Stimulated activated memory B cell treated with anti-CD40 and anti-IgM and Interleukin-4, amounts not matched to agents 10 μg/mL and 1 μg/mL and 100 μg/mL, for 72 hours (primary cell): ENCODE data around the gene SMYD2.

Source experiments
- ATAC-seq: fragments of 150-1000 bp; cut with Tn5 transposase; 2 replicates; pipeline ENCODE4 v1.10.0; 2021
- H3K27ac Mint-ChIP-seq: one replicate; pipeline ENCODE4 v1.8.0; 2022; ENCODE audit warnings: mild to moderate bottlenecking, mixed read lengths
- H3K27me3 Mint-ChIP-seq: one replicate; pipeline ENCODE4 v1.8.0; 2022; ENCODE audit warnings: mixed read lengths
- H3K36me3 Mint-ChIP-seq: one replicate; pipeline ENCODE4 v1.8.0; 2022; ENCODE audit warnings: mixed read lengths
- H3K4me1 Mint-ChIP-seq: one replicate; pipeline ENCODE4 v1.8.0; 2022; ENCODE audit warnings: mixed read lengths
- H3K4me3 Mint-ChIP-seq: one replicate; pipeline ENCODE4 v1.8.0; 2022; ENCODE audit warnings: mild to moderate bottlenecking, moderate library complexity, mixed read lengths
- H3K9me3 Mint-ChIP-seq: one replicate; pipeline ENCODE4 v1.8.0; 2022; ENCODE audit warnings: mixed read lengths

Gene SMYD2, protein sequence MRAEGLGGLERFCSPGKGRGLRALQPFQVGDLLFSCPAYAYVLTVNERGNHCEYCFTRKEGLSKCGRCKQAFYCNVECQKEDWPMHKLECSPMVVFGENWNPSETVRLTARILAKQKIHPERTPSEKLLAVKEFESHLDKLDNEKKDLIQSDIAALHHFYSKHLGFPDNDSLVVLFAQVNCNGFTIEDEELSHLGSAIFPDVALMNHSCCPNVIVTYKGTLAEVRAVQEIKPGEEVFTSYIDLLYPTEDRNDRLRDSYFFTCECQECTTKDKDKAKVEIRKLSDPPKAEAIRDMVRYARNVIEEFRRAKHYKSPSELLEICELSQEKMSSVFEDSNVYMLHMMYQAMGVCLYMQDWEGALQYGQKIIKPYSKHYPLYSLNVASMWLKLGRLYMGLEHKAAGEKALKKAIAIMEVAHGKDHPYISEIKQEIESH

DNA sequence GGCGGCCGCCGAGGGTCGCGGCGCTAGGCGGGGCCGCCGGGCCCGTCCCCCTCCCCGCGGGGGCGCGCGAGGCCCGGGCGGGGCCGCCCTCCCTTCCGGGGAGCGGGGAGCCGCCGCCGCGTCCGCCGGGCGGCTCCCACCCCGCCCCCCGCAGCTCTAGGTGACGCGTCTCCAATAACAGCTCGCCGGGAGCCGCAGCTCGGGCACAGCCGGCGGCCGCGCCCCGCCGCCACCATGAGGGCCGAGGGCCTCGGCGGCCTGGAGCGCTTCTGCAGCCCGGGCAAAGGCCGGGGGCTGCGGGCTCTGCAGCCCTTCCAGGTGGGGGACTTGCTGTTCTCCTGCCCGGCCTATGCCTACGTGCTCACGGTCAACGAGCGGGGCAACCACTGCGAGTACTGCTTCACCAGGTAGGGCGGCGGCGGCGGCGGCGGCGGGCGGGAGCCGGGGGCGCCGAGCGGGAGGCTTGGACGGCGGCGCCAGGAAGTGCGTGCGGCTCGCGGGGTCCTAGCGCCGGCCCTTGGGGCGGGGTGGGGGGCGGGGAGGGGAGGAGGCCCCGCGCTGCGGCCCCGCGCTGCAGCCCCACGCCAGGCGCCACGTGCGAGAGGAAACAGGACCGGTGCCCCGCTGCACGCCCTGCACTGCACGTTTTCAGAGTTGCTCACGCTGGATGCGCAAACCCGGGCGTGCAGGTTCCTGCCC is at the start of gene SMYD2:
TSS of gene SMYD2 (plus strand) at position 139 of the 699 bp plus-strand sequence. CDS start at position 235, 96 bp downstream.
- ATAC-seq, result peak; percentile 88
- Mint-ChIP-seq H3K9me3 (peaks cover 3% of the 10 kb centered on the region), H3K27ac (peak within 1 kb of the TSS; percentile 82), H3K36me3 (no peaks in the 10 kb centered on the region), H3K27me3 (no peaks in the 10 kb centered on the region), H3K4me3 (peak within 1 kb of the TSS; percentile 86), H3K4me1 (peaks cover 35% of the 10 kb centered on the region)

DNA sequence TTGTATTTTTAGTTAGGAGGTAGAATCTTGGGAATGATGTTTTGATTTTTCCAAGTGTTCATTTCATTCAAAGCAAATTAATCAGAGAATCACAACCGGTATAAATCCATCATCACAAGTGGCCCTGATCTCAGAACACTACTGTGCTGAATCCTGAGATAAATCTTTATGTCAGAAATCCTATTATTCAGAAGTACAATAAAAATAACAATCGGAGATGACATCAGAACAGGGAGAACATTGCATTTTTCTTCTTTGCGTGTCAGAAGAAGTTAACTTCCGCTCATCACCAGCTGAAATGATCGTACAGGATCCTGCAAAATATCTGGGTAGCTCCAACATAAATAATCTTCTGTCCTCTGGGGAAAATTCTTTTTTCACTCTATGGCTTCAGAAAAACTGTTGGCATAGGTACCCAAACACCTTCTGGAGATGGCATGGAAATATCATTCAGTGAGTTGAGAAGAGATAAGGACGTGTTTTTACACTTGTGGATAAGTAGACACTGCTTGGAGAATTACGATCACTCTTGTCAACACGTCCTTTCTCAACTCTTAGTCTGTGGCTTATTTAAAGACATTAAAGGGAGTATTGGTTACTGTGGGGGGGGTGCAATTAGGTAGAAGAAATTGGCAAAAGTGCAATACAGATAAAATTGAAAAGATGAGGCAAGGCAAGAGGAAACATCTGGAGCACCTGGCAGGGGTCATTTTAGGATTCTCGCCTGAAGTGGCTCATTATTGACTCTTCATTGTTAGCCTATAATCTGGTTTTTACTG is 46.9 kb upstream of the SMYD2 start:
- no peak for ATAC-seq
- H3K27me3 Mint-ChIP-seq, result no peaks in the 10 kb centered on the region
- no peaks in the 10 kb centered on the region for H3K36me3 Mint-ChIP-seq
- no peaks in the 10 kb centered on the region for H3K9me3 Mint-ChIP-seq
- no peak overlapping the region for H3K27ac Mint-ChIP-seq
- no peak overlapping the region for H3K4me3 Mint-ChIP-seq
- H3K4me1 Mint-ChIP-seq, result no peaks in the 10 kb centered on the region

DNA sequence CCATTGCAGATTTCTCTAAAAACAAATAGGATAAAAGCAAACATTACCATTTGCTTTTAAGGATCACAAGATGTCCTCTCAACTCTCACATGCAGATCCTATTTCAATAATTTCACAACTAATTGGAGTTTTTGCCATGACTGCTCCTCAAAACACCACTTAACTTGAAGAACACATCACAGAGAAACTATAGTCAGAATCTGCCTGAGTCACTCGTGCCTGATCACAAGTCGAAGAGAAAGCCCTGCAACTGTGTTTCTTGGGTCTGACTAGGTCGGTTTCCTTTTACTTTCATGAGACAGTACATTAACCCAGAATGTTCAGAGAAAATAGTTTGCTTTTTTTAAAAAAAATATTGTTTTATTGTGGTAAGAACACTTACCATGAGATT is 46.3 kb upstream of the SMYD2 start:
- Mint-ChIP-seq H3K4me1 (no peaks in the 10 kb centered on the region), H3K4me3 (no peak overlapping the region)

DNA sequence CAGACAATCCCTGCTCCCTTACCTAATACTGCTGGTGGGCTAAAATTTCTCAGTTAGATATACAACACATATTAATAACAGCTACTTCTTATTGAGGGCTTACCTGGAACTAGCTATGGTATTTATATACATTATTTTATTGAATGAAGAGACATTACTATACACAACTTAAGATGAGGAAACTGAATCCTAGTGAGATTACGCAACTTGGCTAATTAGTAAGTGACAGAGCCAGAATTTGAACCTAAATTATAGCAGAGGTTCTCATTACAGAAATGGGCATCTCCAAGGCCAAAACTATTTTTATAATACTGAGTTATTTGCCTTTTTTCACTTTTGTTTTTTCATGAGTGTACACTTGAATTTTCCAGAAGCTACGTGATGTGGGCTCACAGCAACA is 44.5 kb upstream of the SMYD2 start:
- H3K4me1 Mint-ChIP-seq, result no peaks in the 10 kb centered on the region
- no peak overlapping the region for H3K4me3 Mint-ChIP-seq
- H3K27me3 Mint-ChIP-seq, result no peaks in the 10 kb centered on the region
- no peaks in the 10 kb centered on the region for H3K36me3 Mint-ChIP-seq
- no peak overlapping the region for H3K27ac Mint-ChIP-seq
- no peaks in the 10 kb centered on the region for H3K9me3 Mint-ChIP-seq
- no peak for ATAC-seq

More for the DNA sequence above, 46.3 kb upstream of the SMYD2 start:
- ATAC-seq, result no peak
- H3K36me3 Mint-ChIP-seq, result no peaks in the 10 kb centered on the region
- H3K27ac Mint-ChIP-seq, result no peak overlapping the region
- no peaks in the 10 kb centered on the region for H3K27me3 Mint-ChIP-seq
- H3K9me3 Mint-ChIP-seq, result no peaks in the 10 kb centered on the region

DNA sequence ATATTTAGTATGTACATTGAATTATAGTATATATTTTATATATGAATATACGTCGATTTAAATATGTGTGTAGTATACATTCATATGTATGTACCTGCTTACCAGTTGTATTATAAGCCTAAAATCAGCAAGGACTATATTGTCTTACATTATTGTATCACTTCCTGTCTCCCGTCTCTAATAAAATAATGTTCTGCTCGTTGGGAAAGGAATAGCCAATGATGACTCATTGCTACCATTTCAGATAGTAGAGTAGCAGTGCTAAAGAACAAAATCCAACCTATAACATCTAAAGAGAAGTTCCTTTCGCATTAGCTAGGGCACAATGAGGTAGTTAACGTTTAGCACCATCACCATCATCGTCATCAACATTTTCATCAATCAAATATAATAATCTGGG is 39.9 kb upstream of the SMYD2 start:
- H3K9me3 Mint-ChIP-seq, result no peaks in the 10 kb centered on the region
- H3K36me3 Mint-ChIP-seq, result no peaks in the 10 kb centered on the region
- no peaks in the 10 kb centered on the region for H3K4me1 Mint-ChIP-seq
- H3K4me3 Mint-ChIP-seq, result no peak overlapping the region
- no peak for ATAC-seq
- peaks cover 14% of the 10 kb centered on the region for H3K27me3 Mint-ChIP-seq
- H3K27ac Mint-ChIP-seq, result no peak overlapping the region

DNA sequence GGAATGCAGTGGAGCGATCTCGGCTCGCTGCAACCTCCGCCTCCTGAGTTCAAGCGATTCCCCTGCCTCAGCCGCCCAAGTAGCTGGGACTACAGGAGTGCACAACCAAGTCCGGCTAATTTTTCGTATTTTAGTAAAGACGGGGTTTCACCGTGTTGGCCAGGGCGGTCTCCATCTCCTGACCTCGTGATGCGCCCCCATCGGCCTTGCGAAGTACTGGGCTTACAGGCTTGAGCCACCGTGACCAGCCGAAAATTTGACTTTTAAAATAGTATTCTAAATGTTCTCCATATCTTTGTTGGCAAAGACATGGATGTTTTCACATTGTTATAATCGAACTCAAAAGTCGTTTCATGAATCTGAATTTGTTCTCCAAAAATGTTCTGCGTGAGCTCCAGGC is 36.7 kb upstream of the SMYD2 start:
- H3K9me3 Mint-ChIP-seq, result no peaks in the 10 kb centered on the region
- H3K4me3 Mint-ChIP-seq, result no peak overlapping the region
- no peaks in the 10 kb centered on the region for H3K36me3 Mint-ChIP-seq
- H3K4me1 Mint-ChIP-seq, result no peaks in the 10 kb centered on the region
- no peak overlapping the region for H3K27ac Mint-ChIP-seq
- ATAC-seq, result no peak
- peaks cover 31% of the 10 kb centered on the region for H3K27me3 Mint-ChIP-seq

DNA sequence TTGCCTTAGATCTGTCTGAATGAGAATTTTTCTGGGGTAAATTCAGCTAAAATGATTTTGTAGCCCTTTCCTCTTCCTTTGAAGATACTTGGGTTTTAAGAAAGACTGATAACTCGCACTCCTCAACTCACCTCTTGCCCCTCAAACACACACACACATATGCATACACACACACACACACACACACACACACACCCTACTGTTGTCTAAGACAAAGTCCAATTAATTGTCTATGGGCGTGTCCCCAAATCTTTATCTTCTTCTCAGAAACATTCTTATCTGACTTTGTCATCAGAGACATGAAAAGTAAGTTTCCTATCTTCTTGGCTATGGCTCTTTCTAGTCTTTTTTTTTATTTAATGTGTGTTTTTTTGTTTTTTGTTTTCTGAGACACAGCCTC is 36.1 kb upstream of the SMYD2 start:
- H3K27me3 Mint-ChIP-seq, result peaks cover 37% of the 10 kb centered on the region
- H3K27ac Mint-ChIP-seq, result no peak overlapping the region

DNA sequence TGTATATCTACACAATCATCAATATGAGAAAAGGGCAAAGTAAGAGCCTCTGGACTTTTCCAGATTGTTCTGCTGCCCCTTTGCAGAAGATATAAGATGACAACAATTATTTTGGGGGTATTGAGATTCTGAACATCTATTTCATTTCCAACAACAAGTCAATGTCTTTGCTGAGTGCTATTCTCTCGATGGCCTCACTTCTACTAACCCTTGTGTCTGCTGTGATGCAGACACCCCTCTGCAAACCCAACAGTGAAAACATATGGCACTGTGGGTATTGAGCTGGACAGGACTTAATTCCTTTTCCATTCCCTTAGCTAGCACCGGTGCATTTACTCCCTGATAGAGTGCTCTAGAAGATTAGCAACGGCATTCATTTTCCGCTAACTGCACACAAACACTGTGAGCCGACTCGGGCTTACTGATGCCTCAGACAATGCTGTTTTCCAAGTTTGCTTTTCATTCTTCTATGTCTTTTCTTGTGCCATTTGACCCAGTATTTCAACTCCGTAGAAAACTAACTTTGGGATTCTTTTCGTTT is 33.4 kb upstream of the SMYD2 start:
- no peaks in the 10 kb centered on the region for H3K4me1 Mint-ChIP-seq
- ATAC-seq, result no peak
- no peaks in the 10 kb centered on the region for H3K9me3 Mint-ChIP-seq
- H3K27me3 Mint-ChIP-seq, result peaks cover 39% of the 10 kb centered on the region
- no peak overlapping the region for H3K27ac Mint-ChIP-seq
- H3K4me3 Mint-ChIP-seq, result no peak overlapping the region
- no peaks in the 10 kb centered on the region for H3K36me3 Mint-ChIP-seq

More for the DNA sequence above, 36.1 kb upstream of the SMYD2 start:
- Mint-ChIP-seq H3K4me1 (no peaks in the 10 kb centered on the region), H3K4me3 (no peak overlapping the region), H3K9me3 (no peaks in the 10 kb centered on the region), H3K36me3 (no peaks in the 10 kb centered on the region)
- ATAC-seq, result no peak

DNA sequence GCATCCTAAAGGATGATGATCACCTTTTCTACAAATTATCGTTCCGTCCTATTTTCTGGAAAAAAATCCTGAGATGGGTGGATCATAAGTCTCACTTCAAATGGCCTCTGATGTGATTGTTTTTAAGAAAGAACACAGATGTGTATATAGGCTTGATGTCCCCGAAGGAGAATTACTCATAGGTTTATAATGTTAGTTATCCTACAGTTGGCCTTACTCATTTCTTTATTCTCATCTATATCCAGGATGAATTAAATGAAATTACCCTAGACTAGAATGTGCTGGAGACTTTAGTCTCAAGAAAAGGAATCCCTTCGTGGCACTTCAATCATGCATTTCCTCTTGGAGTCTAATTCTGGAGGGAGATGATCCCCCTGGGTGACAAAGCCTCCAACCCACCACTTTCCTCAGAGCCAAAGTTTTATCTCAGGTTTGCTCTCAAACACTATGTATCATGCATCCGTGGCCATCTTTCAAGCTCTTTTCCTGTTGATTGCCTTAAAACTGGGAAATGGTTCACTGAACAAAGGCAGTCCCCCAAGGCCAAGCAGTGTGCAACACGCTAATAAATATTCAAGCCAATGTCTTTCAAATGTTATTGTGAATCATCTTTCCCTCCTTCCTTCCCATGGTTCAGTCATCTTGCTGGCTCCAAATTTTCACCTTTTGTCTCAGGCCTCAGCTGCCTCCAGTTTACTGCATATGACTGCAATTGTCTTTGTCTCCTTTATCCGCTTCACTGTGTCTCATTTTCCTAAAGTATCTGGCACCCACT is 32.5 kb upstream of the SMYD2 start:
- Mint-ChIP-seq H3K4me3 (no peak overlapping the region), H3K4me1 (no peaks in the 10 kb centered on the region), H3K36me3 (no peaks in the 10 kb centered on the region), H3K27me3 (peaks cover 39% of the 10 kb centered on the region), H3K27ac (no peak overlapping the region), H3K9me3 (no peaks in the 10 kb centered on the region)
- ATAC-seq, result no peak

DNA sequence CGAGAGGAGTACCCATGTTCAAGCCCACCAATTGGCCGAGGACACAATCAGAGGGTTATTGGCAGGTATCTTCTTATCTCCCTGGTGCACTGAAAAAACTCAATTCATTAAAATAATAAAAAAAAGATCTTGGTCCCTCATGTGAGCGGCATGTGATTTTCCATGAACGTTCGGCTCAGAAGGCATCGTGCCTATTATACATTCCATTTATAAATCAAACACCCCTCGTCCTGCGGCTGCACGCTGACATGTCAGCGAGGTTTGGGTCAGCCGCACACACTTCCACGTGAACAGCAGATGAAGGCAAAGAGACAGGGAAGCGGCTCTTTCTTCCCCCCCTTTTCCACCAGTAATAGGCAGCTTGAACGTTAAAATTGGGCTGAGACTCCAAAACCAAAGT is 31.3 kb upstream of the SMYD2 start:
- no peak for ATAC-seq
- Mint-ChIP-seq H3K4me3 (no peak overlapping the region), H3K9me3 (no peaks in the 10 kb centered on the region), H3K4me1 (no peaks in the 10 kb centered on the region), H3K27me3 (peaks cover 34% of the 10 kb centered on the region), H3K27ac (no peak overlapping the region), H3K36me3 (no peaks in the 10 kb centered on the region)

DNA sequence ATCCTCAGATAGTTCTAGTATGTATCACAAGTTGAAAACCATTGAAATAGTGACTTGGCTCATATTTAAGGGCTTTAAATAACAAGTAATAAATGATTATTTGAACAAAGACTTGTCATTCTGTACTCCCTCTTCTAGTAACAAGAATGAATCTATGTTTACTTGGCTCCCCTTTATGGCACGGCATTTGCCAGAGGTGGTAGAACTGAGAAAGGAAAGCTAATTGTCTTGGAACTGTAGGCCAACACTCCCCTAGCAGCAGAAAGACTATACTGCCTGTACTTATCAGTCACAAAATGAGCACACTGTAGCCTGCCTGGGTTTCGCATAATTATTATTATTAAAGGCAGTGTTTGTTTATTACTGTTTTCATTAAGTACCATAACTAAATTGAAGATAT is 29.6 kb upstream of the SMYD2 start:
- H3K9me3 Mint-ChIP-seq, result no peaks in the 10 kb centered on the region

DNA sequence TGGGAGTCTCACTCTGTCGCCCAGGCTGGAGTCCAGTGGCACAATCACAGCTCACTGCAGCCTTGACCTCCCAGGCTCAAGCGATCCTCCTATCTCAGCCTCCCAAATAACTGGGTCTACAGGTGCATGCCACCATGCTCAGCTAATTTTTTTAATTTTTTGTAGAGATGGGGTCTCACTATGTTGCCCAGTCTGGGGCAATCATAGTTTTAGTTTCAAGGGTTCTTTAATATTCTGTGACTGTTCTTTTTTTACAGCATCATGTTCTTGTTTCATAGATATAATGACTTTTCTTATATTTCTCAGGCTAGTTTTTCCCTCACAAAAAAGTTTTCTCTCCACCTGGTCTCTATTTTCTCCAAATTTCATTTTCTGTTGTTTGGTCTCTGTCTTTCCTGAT is 25.4 kb upstream of the SMYD2 start:
- Mint-ChIP-seq H3K27me3 (peaks cover 46% of the 10 kb centered on the region), H3K4me1 (no peaks in the 10 kb centered on the region), H3K27ac (no peak overlapping the region), H3K4me3 (no peak overlapping the region), H3K36me3 (no peaks in the 10 kb centered on the region), H3K9me3 (no peaks in the 10 kb centered on the region)
- ATAC-seq, result no peak

More for the DNA sequence above, 29.6 kb upstream of the SMYD2 start:
- H3K4me1 Mint-ChIP-seq, result no peaks in the 10 kb centered on the region
- peaks cover 33% of the 10 kb centered on the region for H3K27me3 Mint-ChIP-seq
- no peaks in the 10 kb centered on the region for H3K36me3 Mint-ChIP-seq
- H3K4me3 Mint-ChIP-seq, result no peak overlapping the region
- no peak overlapping the region for H3K27ac Mint-ChIP-seq
- ATAC-seq, result no peak

DNA sequence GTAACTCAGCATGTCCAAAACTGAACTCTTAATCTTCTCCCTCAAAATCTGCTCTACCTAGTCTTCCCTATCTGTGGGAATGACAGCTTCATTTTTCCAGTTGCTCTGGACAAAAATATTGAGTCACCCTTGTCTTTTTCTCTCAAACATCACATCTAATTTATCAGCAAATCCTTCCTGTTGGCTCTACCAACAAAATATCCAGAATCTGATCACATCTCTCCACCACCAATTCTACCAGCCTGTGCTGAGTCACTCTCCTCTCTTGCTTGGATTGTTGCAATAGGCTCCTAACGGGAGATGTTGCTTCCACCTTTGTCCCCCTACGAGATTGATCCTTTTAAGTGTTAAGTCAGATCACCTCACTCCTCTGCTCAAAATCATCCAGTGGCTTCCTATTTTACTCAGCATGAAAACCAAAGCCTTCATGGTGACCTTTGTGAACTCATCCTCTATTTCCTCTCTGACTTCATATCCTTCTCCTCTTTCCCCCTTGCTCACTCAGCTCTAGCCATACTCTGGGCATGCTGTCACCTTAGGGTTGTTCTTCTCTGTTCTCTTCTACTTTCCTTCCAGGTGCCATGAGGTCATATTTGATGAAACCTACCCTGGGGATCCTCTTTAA is 21.5 kb upstream of the SMYD2 start:
- no peak for ATAC-seq
- H3K4me1 Mint-ChIP-seq, result peaks cover 5% of the 10 kb centered on the region

DNA sequence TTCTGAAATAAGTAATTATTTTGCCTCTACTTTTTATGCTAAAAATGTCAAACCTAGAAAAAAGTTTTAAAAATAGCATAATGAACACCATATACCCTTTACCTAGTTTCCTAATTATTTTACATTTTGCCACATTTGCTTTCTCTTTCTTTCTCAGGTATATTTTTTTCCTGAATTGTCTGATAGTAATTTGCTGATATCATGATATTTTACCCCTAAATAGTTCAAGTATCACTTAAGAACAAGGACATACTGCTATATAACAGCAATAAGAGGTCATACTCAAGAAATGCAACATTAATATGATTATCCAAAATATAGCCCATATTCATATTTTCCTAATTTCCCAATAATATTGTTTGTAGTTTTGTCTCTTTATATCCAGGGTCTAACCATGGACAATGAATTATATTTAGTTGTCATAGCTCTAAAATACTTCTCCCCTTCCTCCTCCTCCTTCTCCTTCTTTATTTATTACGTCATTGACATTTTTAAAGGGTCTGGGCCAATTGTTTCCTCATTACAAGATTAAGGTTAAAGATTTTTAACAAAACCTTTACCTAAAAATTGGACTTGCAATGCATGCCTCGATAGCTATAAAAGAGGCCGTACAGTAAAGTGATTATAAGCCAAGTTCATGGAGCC is 20.3 kb upstream of the SMYD2 start:
- no peak for ATAC-seq
- Mint-ChIP-seq H3K36me3 (no peaks in the 10 kb centered on the region), H3K4me3 (no peak overlapping the region), H3K27me3 (peaks cover 71% of the 10 kb centered on the region), H3K27ac (no peak overlapping the region), H3K9me3 (no peaks in the 10 kb centered on the region), H3K4me1 (peaks cover 5% of the 10 kb centered on the region)

More for the DNA sequence above, 21.5 kb upstream of the SMYD2 start:
- Mint-ChIP-seq H3K27ac (no peak overlapping the region), H3K27me3 (peaks cover 70% of the 10 kb centered on the region), H3K9me3 (no peaks in the 10 kb centered on the region), H3K36me3 (no peaks in the 10 kb centered on the region), H3K4me3 (no peak overlapping the region)
